LNCAP (cell line): ENCODE measurements around the gene CAMSAP1.

Experiments
- TF ChIP-seq, protein P1 (sequence below): fragments of 450-650 bp; IDR thresholded peaks from 2 replicates; pipeline ENCODE4 v1.5.1; 2017; ENCODE audit warnings: mild to moderate bottlenecking

CAMSAP1 gene

DNA sequence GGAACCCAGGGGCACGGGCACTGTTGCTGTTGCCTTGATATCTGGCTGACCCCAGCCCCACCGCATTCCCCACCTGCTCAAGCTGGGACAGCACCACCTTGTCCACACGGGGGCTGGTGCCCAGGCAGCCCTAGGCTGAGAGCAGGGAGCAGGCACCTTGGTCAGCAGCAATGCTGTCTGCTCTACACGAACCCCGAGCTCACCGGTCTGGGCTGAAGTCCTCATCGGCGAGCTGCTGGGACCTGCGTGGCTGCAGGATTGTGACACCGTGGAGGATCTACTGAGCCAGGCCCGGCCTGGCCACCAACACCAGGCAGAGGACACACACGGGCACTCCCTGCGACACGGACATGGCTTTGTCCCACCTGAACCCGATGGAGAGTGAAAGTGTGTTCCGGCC, 127.3 kb downstream of the CAMSAP1 start:
- TF ChIP-seq, protein P1, sequence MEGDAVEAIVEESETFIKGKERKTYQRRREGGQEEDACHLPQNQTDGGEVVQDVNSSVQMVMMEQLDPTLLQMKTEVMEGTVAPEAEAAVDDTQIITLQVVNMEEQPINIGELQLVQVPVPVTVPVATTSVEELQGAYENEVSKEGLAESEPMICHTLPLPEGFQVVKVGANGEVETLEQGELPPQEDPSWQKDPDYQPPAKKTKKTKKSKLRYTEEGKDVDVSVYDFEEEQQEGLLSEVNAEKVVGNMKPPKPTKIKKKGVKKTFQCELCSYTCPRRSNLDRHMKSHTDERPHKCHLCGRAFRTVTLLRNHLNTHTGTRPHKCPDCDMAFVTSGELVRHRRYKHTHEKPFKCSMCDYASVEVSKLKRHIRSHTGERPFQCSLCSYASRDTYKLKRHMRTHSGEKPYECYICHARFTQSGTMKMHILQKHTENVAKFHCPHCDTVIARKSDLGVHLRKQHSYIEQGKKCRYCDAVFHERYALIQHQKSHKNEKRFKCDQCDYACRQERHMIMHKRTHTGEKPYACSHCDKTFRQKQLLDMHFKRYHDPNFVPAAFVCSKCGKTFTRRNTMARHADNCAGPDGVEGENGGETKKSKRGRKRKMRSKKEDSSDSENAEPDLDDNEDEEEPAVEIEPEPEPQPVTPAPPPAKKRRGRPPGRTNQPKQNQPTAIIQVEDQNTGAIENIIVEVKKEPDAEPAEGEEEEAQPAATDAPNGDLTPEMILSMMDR = no peak

DNA sequence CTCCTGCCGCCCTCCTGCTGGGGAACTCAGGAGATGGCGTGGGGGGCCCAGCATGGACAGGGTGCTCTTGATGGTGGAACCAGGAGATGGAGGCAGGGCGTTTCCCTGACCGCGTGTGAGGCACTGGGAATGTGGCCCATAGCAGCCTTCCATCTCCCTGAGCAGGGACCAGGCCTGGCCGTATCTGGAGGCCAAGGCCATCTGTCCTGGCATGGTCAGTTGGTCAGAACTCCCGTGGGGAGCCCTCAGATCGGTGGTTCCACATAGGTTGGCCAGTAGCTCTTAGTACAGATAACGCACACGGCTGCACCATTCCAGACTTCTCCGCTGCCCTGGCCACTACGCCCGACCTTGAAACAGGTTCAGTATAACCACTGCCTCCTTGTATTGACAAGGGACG, 127.8 kb downstream of the CAMSAP1 start:
- TF ChIP-seq, protein P1 = no peak

DNA sequence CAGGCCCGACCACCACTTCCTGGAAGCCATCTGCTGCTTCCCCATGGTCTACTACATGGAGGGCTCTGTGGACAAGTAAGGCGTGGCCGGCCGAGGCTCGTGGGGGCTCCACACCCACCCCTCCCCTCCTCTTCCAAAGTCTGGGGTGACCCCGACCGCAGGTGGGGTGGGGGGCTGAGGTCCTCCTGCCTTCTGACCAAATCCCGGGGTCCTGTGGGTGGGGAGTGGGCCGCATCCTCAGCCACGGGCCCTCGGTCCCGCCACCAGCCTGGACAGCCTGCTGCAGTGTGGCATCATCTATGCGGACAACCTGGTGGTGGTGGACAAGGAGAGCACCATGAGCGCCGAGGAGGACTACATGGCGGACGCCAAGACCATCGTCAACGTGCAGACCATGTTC, 128.9 kb downstream of the CAMSAP1 start:
- TF ChIP-seq, protein P1 = no peak

- TF ChIP-seq, protein P1 = no peak
Measured at GRCh38 chr9:135777623-135778177, 129.6 kb downstream of the CAMSAP1 start.

GRCh38 chr9:135776893-135777622, 130.3 kb downstream of the CAMSAP1 start:
- TF ChIP-seq, protein P1 = no peak

- TF ChIP-seq, protein P1 = no peak
Measured at GRCh38 chr9:135775911-135776310, 131.4 kb downstream of the CAMSAP1 start.

DNA sequence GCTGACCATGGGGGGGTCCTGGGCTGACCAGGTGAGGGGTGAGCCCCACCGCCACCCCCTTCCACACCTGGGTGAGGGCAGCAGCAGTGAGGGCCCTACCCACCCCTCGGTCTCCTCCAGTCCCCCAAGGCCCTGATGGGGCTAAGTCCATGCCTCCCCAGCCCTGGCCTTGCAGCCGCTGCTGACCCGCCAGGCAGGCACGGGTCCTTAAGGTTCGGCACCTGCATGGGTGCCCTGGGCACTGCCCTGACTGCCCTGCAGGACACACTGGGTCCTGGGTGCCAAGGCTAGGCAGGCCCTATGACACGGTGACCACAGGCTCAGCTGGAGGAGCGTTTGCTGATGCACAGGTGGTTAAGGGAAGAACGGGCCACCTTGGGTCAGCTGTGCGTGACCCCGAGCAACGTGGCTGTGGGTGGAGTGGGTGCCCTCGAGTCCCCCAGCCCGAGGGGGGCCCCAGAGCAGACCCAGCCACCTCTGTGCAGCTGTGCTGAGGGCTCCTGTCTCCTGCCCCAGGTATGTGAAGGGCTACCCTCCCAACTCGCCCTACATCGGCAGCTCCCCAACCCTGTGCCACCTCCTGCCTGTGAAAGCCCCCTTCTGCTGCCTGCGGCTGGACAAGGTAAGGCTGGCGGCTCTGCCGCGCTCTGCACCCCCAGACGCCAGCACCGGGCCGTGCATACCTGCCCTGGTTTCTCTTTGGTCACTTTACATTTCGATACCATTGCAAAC, 132.4 kb downstream of the CAMSAP1 start:
- TF ChIP-seq, protein P1 = no peak
